Gastroesophageal sphincter (tissue), 4 donors: Measurements from ENCODE around the gene DNAJC10. TPM values are rescaled to one million over a fixed set of nuclear protein-coding genes. Genes with fewer than 3 reads are reported as not detected.

Experiments
- ATAC-seq: fragments of 150-250 bp; one replicate; pipeline ENCODE4 v1.9.1; 2016; ENCODE audit warnings: mild to moderate bottlenecking, moderate library complexity
- H3K27ac ChIP-seq, 4 donors: fragments of 200-600 bp; sonication (generic) in 3 of 4; 1 replicate in 3 of 4; 2 replicates in 1 of 4; pipeline ENCODE4 v1.5.1; 2016 to 2019
- H3K27me3 ChIP-seq: fragments of 200-600 bp; sonication (generic); one replicate; pipeline ENCODE4 v1.5.1; 2019
- H3K36me3 ChIP-seq, 2 donors: fragments of 200-600 bp; sonication (generic); one replicate each; pipeline ENCODE4 v1.5.1; 2019; ENCODE audit warnings: control low read depth in 1 of 2
- H3K4me1 ChIP-seq, 3 donors: fragments of 200-600 bp; sonication (generic); 1 replicate in 2 of 3; 2 replicates in 1 of 3; pipeline ENCODE4 v1.5.1; 2016 to 2019; ENCODE audit warnings: control low read depth in 2 of 3
- H3K4me3 ChIP-seq, 2 donors: fragments of 200-600 bp; sonication (generic); one replicate each; pipeline ENCODE4 v1.5.1; 2019; ENCODE audit warnings: mild to moderate bottlenecking in 1 of 2, moderate library complexity in 1 of 2
- H3K9me3 ChIP-seq, 3 donors: fragments of 200-600 bp; sonication (generic); one replicate each; pipeline ENCODE4 v1.5.1; 2017 to 2019; ENCODE audit warnings: control low read depth in 2 of 3
- EP300 ChIP-seq: sonication (generic); formaldehyde crosslinking; IDR thresholded peaks from one replicate; pipeline ENCODE4 v1.6.1; 2017; ENCODE audit warnings: antibody characterized with exemption, mild to moderate bottlenecking
- POLR2A ChIP-seq, 2 donors: fragments of 450-650 bp; IDR thresholded peaks; one replicate each; pipeline ENCODE4 v1.6.1; 2017; ENCODE audit warnings: antibody characterized with exemption in 2 of 2, mild to moderate bottlenecking in 2 of 2, moderate library complexity in 1 of 2
- POLR2AphosphoS5 ChIP-seq: sonication (generic); formaldehyde crosslinking; IDR thresholded peaks from one replicate; pipeline ENCODE4 v1.6.1; 2017; ENCODE audit warnings: antibody characterized with exemption
- WGBS, 2 donors: methylation state at CpG; one replicate each; pipeline ENCODE4 v1.1.5; 2018; ENCODE audit warnings: low coverage in 1 of 2; 5-methylcytosine and 5-hydroxymethylcytosine counted together
- total RNA-seq, 4 donors: library from RNA; depleted of rRNA; stranded (reverse); fragments of >200 nt; gene quantifications; one replicate each; pipeline ENCODE4 v1.1.0, GENCODE V29; 2016
- TF ChIP-seq, protein P1 (sequence below), 4 experiments: fragments of 200-600 bp in 2 of 4; fragments of 450-650 bp in 2 of 4; sonication (generic) in 1 of 4; IDR thresholded peaks; one replicate each; pipeline ENCODE4 v1.5.1; 2017 to 2019; ENCODE audit warnings: antibody characterized with exemption in 4 of 4, mild to moderate bottlenecking in 2 of 4, moderate library complexity in 2 of 4

DNAJC10 gene
- total RNA-seq, 4 donors from 2014 or later, result 46.1 to 77.2 (median 54.0) TPM

DNA sequence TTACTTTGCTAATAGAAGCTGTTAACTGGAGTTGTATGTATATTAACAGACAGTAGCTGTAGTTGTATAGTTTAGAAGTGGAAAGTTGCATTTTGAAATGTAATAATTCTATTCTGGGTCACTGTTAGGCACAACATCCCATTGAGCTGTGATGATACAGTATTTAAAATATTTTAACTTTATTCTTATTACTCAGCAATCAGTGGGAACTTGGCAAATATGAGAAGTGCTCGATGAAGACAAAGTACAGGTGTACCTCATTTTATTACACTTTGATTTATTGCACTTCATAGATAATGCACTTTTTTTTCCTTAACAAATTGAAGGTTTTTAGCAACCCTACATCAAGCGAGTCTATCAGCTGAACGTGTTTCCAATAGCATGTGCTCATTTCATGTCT lies 8.6 kb downstream of the DNAJC10 start:
- no peak for ATAC-seq
- Histone ChIP-seq H3K36me3 (peaks cover 0 to 71% of the 10 kb centered on the region in 2 donors), H3K4me3 (no peak overlapping the region), H3K27me3 (no peaks in the 10 kb centered on the region), H3K4me1 (no peaks in the 10 kb centered on the region), H3K27ac (no peak overlapping the region), H3K9me3 (no peaks in the 10 kb centered on the region)
- 72 to 83% methylated on average over 3 of the region's 3 CpGs for WGBS, 2 donors
- TF ChIP-seq POLR2AphosphoS5 (no peak), EP300 (no peak), POLR2A (IDR thresholded peaks at IDR 0.05) (no peak)
- TF ChIP-seq, protein P1, sequence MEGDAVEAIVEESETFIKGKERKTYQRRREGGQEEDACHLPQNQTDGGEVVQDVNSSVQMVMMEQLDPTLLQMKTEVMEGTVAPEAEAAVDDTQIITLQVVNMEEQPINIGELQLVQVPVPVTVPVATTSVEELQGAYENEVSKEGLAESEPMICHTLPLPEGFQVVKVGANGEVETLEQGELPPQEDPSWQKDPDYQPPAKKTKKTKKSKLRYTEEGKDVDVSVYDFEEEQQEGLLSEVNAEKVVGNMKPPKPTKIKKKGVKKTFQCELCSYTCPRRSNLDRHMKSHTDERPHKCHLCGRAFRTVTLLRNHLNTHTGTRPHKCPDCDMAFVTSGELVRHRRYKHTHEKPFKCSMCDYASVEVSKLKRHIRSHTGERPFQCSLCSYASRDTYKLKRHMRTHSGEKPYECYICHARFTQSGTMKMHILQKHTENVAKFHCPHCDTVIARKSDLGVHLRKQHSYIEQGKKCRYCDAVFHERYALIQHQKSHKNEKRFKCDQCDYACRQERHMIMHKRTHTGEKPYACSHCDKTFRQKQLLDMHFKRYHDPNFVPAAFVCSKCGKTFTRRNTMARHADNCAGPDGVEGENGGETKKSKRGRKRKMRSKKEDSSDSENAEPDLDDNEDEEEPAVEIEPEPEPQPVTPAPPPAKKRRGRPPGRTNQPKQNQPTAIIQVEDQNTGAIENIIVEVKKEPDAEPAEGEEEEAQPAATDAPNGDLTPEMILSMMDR (IDR thresholded peaks at IDR 0.05), result no peak

- Histone ChIP-seq H3K4me3 (no peak overlapping the region), H3K27me3 (no peaks in the 10 kb centered on the region), H3K27ac (no peak overlapping the region), H3K9me3 (no peaks in the 10 kb centered on the region), H3K36me3 (peaks cover 0 to 69% of the 10 kb centered on the region in 2 donors), H3K4me1 (no peaks in the 10 kb centered on the region)
- TF ChIP-seq EP300 (no peak), POLR2A (IDR thresholded peaks at IDR 0.05) (no peak)
- 89 to 100% methylated on average over 2 to 3 of the region's 3 CpGs for WGBS, 2 donors
- no peak for ATAC-seq
These were observed 10.4 kb downstream of the DNAJC10 start for GRCh38 chr2:182726473-182726872.

GRCh38 chr2:182728014-182728413 lies 12.0 kb downstream of the DNAJC10 start:
- Histone ChIP-seq H3K4me3 (no peak overlapping the region), H3K4me1 (no peaks in the 10 kb centered on the region), H3K9me3 (no peaks in the 10 kb centered on the region), H3K27ac (no peak overlapping the region), H3K27me3 (no peaks in the 10 kb centered on the region), H3K36me3 (peaks cover 0 to 71% of the 10 kb centered on the region in 2 donors)
- TF ChIP-seq, protein P1 (IDR thresholded peaks at IDR 0.05), result no peak
- TF ChIP-seq POLR2AphosphoS5 (no peak), POLR2A (IDR thresholded peaks at IDR 0.05) (no peak), EP300 (no peak)
- no peak for ATAC-seq
- 58 to 85% methylated on average over 4 of the region's 4 CpGs for WGBS, 2 donors

GRCh38 chr2:182729710-182730339 lies 13.8 kb downstream of the DNAJC10 start:
- no peaks in the 10 kb centered on the region for H3K9me3 ChIP-seq
- H3K27me3 ChIP-seq, result no peaks in the 10 kb centered on the region
- no peak for TF ChIP-seq POLR2A (IDR thresholded peaks at IDR 0.05)
- TF ChIP-seq EP300, result no peak
- TF ChIP-seq, protein P1 (IDR thresholded peaks at IDR 0.05), result no peak
- TF ChIP-seq POLR2AphosphoS5, result no peak
- H3K4me1 ChIP-seq, result no peaks in the 10 kb centered on the region
- H3K27ac ChIP-seq, result no peak overlapping the region
- no peak for ATAC-seq
- peaks cover 0 to 65% of the 10 kb centered on the region in 2 donors for H3K36me3 ChIP-seq
- 94 to 96% methylated on average over 2 of the region's 2 CpGs for WGBS, 2 donors
- no peak overlapping the region for H3K4me3 ChIP-seq

DNA sequence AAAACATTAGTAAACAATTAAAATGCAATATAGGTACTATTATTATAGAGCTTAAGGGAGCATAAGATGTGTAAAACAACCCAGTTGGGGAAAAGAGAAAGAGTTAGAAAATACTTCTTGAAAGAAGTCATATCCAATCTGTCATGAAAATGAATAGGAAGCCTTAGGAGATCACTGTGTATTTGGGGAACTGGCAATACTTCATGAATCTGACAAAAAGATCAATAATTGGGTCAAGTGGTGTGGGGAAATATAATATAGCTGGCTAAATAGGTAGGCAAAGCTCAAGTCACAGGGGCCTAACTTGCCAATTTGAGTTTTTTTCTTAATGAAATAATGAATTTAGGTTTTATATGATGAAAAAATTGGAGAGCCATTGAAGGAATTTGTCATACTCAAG lies 14.4 kb downstream of the DNAJC10 start:
- no peaks in the 10 kb centered on the region for H3K27me3 ChIP-seq
- no peak for ATAC-seq
- H3K4me3 ChIP-seq, result no peak overlapping the region
- no peak overlapping the region for H3K27ac ChIP-seq
- no peaks in the 10 kb centered on the region for H3K4me1 ChIP-seq
- TF ChIP-seq POLR2A (IDR thresholded peaks at IDR 0.05) (no peak), POLR2AphosphoS5 (no peak), EP300 (no peak)
- TF ChIP-seq, protein P1 (IDR thresholded peaks at IDR 0.05), result no peak
- H3K36me3 ChIP-seq, result peaks cover 0 to 58% of the 10 kb centered on the region in 2 donors
- H3K9me3 ChIP-seq, result no peaks in the 10 kb centered on the region
